GM21447 (cell line): ENCODE results near the gene KRT3.

Experiments
- ATAC-seq: cut with Tn5 transposase; IDR thresholded peaks from one replicate; pipeline ENCODE4 v1.9.1; 2021; ENCODE audit not compliant: unreplicated experiment

KRT3 gene

DNA sequence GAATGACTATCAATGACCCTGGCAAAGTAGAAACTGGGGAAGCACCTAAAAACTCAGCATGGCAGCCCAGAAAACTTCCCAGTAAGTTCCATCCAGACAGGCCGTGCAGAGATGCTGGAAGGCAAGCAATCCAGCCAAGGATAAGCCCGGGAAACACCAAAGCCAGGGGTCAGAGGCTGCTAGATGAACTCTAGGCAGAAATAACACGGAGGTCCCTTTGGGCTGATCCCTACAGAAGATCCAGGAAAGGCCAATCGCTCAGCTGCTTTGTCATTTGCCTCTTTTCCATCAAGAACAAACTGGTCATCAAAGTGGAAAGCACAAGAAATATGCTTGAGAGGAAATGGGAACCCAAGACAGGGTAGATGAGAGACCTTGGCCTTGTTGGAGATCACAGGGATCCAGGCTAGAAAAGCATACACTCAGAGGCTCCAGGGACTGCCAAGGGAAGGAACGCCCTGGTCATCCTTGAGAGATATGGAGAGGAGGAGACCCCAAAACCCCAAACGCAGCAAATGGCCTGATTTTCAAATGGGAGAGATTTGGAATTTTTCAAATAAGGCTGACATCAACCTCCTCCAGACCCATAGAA is 31.7 kb upstream of the KRT3 start:
- ATAC-seq, result no peak

- ATAC-seq, result no peak
These were observed 30.9 kb upstream of the KRT3 start for GRCh38 chr12:52826611-52827498.

GRCh38 chr12:52825961-52826360 is 30.0 kb upstream of the KRT3 start:
- no peak for ATAC-seq

DNA sequence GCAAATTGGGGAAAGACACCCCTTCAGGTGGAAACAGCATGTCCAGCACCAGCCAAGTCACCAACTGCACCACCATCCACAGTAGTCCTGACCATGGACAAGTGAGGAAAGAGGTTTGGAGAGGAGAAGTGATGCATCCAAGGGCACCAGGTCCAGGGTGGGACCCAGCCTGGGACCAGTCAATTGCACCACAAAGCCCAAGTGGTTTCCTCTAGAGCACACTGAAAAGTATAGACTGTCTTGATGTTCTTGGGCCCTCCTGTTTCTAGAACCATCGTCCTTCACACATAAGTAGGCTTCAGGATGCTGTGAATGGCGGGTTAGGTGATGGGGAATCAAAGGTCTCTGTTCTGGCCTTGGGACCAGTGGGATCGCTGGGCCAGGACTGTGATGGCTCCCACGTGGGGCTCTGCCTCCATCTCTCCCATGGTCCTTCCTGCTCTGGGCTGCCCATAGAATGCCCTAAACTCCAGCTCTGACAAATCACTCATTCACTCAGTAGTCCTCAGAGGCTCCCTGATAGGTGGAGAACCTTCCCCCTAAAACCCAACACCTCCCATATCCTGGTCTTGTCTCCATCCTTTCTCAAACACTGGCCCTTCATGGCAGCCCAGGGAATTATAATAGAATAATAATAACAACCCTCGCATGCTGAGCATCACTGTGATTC is 29.0 kb upstream of the KRT3 start:
- no peak for ATAC-seq

GRCh38 chr12:52823761-52824450 is 28.0 kb upstream of the KRT3 start:
- ATAC-seq, result no peak

- ATAC-seq, result no peak
These were observed 27.0 kb upstream of the KRT3 start for GRCh38 chr12:52822771-52823510.

DNA sequence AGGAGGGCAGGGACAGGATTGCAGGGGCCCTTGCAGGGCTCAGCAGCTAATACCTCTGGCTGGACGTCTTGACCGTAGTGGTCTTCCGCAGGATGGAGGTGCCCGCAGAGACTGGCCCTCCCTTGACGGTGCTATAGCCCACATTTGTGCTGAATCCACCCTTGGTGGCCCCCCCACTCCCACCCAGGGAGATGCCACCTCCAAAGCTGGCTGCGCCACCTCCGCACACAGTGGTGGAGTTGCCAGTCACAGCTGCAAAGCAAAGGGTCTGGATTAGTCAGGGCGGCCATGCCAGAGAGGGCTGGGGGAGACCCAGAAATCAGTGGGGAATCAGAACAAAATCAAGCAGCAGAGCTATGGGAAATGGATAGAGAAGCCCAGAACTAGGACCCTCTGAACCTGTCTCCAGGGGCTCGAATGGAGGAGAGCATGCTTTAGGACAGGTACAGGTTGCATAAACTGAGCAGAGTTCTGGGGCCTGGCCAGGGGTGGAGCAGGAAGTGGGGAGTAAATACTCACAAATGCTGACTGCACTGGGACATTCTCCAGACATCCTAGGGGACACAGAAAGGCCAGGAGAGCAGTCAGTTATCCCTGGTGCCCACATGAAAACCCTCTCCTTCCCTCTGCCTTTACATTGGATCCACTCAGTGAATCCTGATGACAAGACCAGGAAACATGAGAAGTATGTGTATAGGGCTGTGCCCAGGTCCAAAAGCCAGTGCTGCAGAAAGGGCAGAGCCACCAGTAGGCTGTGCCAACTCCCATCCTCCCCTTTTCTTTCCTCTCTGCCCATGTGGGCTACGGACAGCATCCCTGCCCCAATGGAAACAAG is 26.1 kb upstream of the KRT3 start:
- no peak for ATAC-seq

GRCh38 chr12:52821071-52821730 is 25.3 kb upstream of the KRT3 start:
- no peak for ATAC-seq

- ATAC-seq, result no peak
These were observed 24.6 kb upstream of the KRT3 start for GRCh38 chr12:52820521-52820920.

GRCh38 chr12:52819731-52820510 is 24.0 kb upstream of the KRT3 start:
- no peak for ATAC-seq

GRCh38 chr12:52818887-52819420 is 23.0 kb upstream of the KRT3 start:
- no peak for ATAC-seq

- ATAC-seq, result no peak
These were observed 22.5 kb upstream of the KRT3 start for GRCh38 chr12:52818388-52818787.

- no peak for ATAC-seq
These were observed 21.9 kb upstream of the KRT3 start for GRCh38 chr12:52817699-52818238.

GRCh38 chr12:52817003-52817698 is 21.2 kb upstream of the KRT3 start:
- ATAC-seq, result no peak

DNA sequence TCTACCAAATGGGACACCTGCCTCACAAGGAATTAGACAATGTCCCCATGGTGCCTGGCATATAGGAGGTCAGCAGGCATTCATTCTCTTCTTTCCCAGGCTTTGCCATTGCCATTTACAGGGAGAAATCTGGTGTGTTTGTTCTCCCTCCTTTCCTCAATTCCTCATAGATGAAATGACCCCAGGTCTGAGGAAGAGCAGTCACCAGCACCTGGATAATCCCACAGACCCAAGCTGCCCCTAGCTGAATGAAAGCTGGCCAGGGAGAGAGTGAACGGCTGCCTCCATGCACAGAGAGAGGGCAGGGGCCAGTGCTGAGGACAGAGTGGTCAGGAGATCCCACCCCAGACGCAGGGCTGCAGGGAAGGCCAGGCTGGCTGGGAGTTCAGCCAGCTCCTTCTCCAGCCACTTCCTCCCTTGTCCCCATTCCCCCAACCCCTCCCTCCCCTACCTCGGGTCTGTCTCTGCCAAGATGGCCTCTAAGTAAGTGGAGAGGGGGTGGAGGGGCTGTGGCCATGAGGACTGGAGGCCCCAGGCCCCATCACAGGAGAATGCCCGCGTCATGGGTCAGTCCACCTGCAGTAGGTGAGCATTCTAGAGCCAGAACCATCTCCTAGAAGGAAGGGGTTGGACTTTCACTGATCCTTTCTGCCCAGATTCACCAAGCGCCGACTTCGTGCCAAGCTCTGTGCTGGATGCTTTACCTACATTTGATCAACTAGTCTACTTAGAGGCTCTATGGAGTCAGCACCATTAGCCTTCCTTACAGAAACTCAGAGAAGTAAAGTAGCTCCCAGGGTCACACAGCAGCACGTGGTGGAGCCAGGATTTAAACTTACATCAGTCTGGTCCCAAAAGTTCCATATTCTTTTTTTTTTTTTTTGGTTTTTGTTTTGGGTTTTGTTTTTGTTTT is 20.0 kb upstream of the KRT3 start:
- no peak for ATAC-seq

DNA sequence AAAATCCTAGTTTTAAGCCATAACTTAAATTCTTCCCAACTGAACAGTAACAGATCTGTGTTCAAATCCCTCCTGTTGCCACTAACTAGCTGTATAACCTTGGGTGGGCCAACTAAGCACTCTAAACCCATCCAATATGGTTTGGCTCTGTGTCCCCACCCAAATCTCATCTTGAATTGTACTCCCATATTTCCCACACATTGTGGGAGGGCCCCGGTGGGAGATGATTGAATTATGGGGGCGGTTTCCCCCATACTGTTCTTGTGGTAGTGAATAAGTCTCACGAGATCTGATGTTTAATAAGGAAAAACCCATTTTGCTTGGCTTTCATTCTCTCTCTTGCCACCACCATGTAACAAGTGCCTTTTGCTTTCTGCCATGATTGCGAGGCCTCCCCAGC is 19.2 kb upstream of the KRT3 start:
- no peak for ATAC-seq
